GM23338 (cell line): ENCODE measurements around the gene PNPLA7. TPM values are rescaled to one million over a fixed set of nuclear protein-coding genes. Genes with fewer than 3 reads are reported as not detected.
"Not testable (repeated sequence)": the region's sequence is repeated elsewhere in the genome, so short reads cannot be mapped to it uniquely, and the experiment has no call there.

ENCODE experiments used
- ATAC-seq: fragments of 200-7000 bp; cut with Tn5 transposase; 3 replicates; pipeline ENCODE4 v1.9.1; 2020
- DNase-seq: peaks from one replicate; pipeline ENCODE4 v3.0.0-alpha.2; 2015; ENCODE audit warnings: low spot score
- H2AFZ ChIP-seq: fragments of 200-600 bp; sonication (generic); 2 replicates; pipeline ENCODE4 v1.8.0; 2016; ENCODE audit warnings: antibody characterized with exemption, mild to moderate bottlenecking, moderate library complexity
- H3F3A ChIP-seq: fragments of 200-600 bp; sonication (generic); replicated peaks from 2 replicates; pipeline ENCODE4 v1.8.0; 2017; ENCODE audit warnings: antibody characterized with exemption, mixed run types, low read depth
- H3K27ac ChIP-seq: fragments of 200-600 bp; sonication (generic); 2 replicates; pipeline ENCODE4 v1.6.1; 2016; ENCODE audit warnings: low read depth
- H3K27me3 ChIP-seq: fragments of 200-600 bp; sonication (generic); 2 replicates; pipeline ENCODE4 v1.8.0; 2016; ENCODE audit warnings: mild to moderate bottlenecking, mixed run types, moderate library complexity; ENCODE audit not compliant: insufficient read depth
- H3K36me3 ChIP-seq: fragments of 200-600 bp; sonication (generic); 2 replicates; pipeline ENCODE4 v1.8.0; 2016; ENCODE audit warnings: mild to moderate bottlenecking; ENCODE audit not compliant: insufficient read depth
- H3K4me1 ChIP-seq: fragments of 200-600 bp; sonication (generic); 2 replicates; pipeline ENCODE4 v1.8.0; 2016; ENCODE audit warnings: mild to moderate bottlenecking, moderate library complexity; ENCODE audit not compliant: insufficient read depth
- H3K4me2 ChIP-seq: fragments of 200-600 bp; sonication (generic); 2 replicates; pipeline ENCODE4 v1.7.1; 2017; ENCODE audit warnings: mixed run types
- H3K4me3 ChIP-seq: fragments of 200-600 bp; sonication (generic); 2 replicates; pipeline ENCODE4 v1.6.1; 2016; ENCODE audit warnings: mixed run types
- H3K79me2 ChIP-seq: fragments of 200-600 bp; sonication (generic); replicated peaks from 2 replicates; pipeline ENCODE4 v1.8.0; 2017; ENCODE audit warnings: mild to moderate bottlenecking; ENCODE audit not compliant: insufficient read depth
- H3K9me2 ChIP-seq: fragments of 200-600 bp; sonication (generic); 2 replicates; pipeline ENCODE4 v1.8.0; 2017; ENCODE audit not compliant: insufficient read depth
- H4K20me1 ChIP-seq: fragments of 200-600 bp; sonication (generic); replicated peaks from 2 replicates; pipeline ENCODE4 v1.8.0; 2017; ENCODE audit warnings: mild to moderate bottlenecking; ENCODE audit not compliant: insufficient read depth
- H3K27ac Mint-ChIP-seq: 2 replicates; pipeline ENCODE4 v1.8.0; 2020; ENCODE audit warnings: inconsistent platforms, mild to moderate bottlenecking, moderate library complexity, mixed read lengths
- H3K27me3 Mint-ChIP-seq: 3 replicates; pipeline ENCODE4 v1.8.0; 2022; ENCODE audit warnings: low read depth, mild to moderate bottlenecking, moderate library complexity, mixed read lengths, inconsistent platforms; ENCODE audit not compliant: insufficient read depth, poor library complexity
- H3K36me3 Mint-ChIP-seq: 3 replicates; pipeline ENCODE4 v1.8.0; 2021; ENCODE audit warnings: low read depth, mild to moderate bottlenecking, inconsistent platforms, moderate library complexity, mixed read lengths
- H3K4me1 Mint-ChIP-seq: 3 replicates; pipeline ENCODE4 v1.8.0; 2020; ENCODE audit warnings: mild to moderate bottlenecking, inconsistent platforms, mixed read lengths
- H3K4me3 Mint-ChIP-seq: 3 replicates; pipeline ENCODE4 v1.8.0; 2021; ENCODE audit warnings: moderate library complexity, mild to moderate bottlenecking, inconsistent platforms, mixed read lengths
- H3K9me3 Mint-ChIP-seq: 3 replicates; pipeline ENCODE4 v1.8.0; 2020; ENCODE audit warnings: moderate library complexity, mild to moderate bottlenecking, inconsistent platforms, mixed read lengths
- EZH2phosphoT487 ChIP-seq: fragments of 200-600 bp; sonication (generic); IDR thresholded peaks from one replicate; pipeline ENCODE4 v1.8.1; 2018; ENCODE audit warnings: antibody characterized with exemption; ENCODE audit not compliant: unreplicated experiment
- JUNB ChIP-seq: IDR thresholded peaks from one replicate; pipeline ENCODE4 v1.6.1; 2016; ENCODE audit warnings: antibody characterized with exemption; ENCODE audit not compliant: unreplicated experiment
- STAT1 ChIP-seq: IDR thresholded peaks from one replicate; pipeline ENCODE4 v1.6.1; 2016; ENCODE audit warnings: antibody characterized with exemption; ENCODE audit not compliant: unreplicated experiment
- ZNF114 ChIP-seq: fragments of 250-450 bp; sonication (Bioruptor Pico); IDR thresholded peaks from 2 replicates; pipeline ENCODE4 v1.5.0; 2020; ENCODE audit warnings: mild to moderate bottlenecking, moderate library complexity
- polyA plus RNA-seq: library from polyadenylated mRNA; unstranded; fragments of >200 nt; fragmentation: Nextera tagmentation; extraction: Ambion mirVana; gene quantifications from 2 replicates; pipeline ENCODE4 v1.2.1, GENCODE V29; 2016
- total RNA-seq: library from RNA; depleted of rRNA; stranded (reverse); fragments of >200 nt; shearing (Covaris generic); gene quantifications from 2 replicates; pipeline ENCODE4 v1.2.3, GENCODE V29; 2014
- TF ChIP-seq, protein P1 (sequence below), 2 experiments: fragments of 200-600 bp in 1 of 2; sonication (generic) in 1 of 2; conservative IDR thresholded peaks; 2 replicates each; pipeline versions ENCODE4 v1.5.1 to v1.6.1; 2016 to 2017; ENCODE audit warnings: antibody characterized with exemption in 2 of 2, low read depth in 2 of 2, mild to moderate bottlenecking in 2 of 2, moderate library complexity in 1 of 2
- TF ChIP-seq, protein P2 (sequence below): IDR thresholded peaks from 2 replicates; pipeline ENCODE4 v1.6.1; 2016; ENCODE audit warnings: antibody characterized with exemption

The PNPLA7 gene
- total and polyA plus RNA-seq, 2 experiments from 2014 or later = 0.45 to 0.80 TPM

DNA sequence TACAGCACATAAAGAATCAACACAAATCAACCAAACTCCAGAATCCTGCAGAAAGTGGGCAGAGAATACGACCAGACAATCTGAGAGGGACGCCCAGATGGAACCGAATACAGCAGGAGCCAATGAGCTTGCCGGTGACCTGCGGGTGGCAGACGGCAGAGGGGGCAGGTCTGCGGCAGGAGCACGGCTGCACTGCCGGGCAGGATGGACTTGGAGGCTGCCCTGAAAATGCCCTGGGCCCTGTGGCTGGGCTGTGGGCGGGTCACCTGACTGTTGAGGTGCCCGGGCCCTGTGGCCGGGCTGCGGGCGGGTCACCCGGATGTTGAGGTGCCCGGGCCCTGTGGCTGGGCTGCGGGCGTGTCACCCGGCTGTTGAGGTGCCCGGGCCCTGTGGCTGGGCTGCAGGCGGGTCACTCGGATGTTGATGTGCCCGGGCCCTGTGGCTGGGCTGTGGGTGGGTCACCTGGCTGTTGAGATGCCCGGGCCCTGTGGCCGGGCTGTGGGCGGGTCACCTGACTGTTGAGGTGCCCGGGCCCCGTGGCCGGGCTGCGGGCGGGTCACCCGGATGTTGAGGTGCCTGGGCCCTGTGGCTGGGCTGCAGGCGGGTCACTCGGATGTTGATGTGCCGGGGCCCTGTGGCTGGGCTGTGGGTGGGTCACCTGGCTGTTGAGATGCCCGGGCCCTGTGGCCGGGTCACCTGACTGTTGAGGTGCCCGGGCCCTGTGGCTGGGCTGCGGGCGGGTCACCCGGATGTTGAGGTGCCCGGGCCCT, 36.2 kb downstream of the PNPLA7 start:
- H3K27ac ChIP-seq, H3K4me3 ChIP-seq, H3K79me2 ChIP-seq, H3F3A ChIP-seq, H3K36me3 ChIP-seq, H3K9me2 ChIP-seq, H2AFZ ChIP-seq, H3K4me2 ChIP-seq, DNase-seq, H3K4me1 Mint-ChIP-seq, H3K27me3 ChIP-seq, H3K27ac Mint-ChIP-seq, H4K20me1 ChIP-seq, H3K36me3 Mint-ChIP-seq, H3K4me1 ChIP-seq, H3K4me3 Mint-ChIP-seq, ATAC-seq: not testable (repeated sequence)
- Mint-ChIP-seq H3K27me3 (peaks cover 11% of the 10 kb centered on the region), H3K9me3 (peaks cover 27% of the 10 kb centered on the region)

DNA sequence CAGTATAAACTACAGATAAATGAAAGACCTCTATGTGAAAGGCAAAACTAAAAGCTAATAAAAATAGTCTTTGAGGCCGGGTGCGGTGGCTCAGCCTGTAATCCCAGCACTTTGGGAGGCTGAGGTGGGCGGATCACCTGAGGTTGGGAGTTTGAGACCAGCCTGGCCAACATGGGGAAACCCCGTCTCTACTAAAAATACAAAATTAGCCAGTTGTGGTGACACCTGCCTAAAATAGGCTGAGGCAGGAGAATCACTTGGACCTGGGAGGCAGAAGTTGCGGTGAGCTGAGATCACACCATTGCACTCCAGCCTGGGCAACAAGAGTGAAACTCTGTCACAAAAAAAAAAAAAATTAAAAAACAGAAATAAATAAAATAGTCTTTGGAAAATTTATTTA, 37.1 kb downstream of the PNPLA7 start:
- not testable (repeated sequence) for H3K4me2 ChIP-seq, H3K27ac ChIP-seq, H3K4me3 ChIP-seq, H3K27ac Mint-ChIP-seq, H3K4me3 Mint-ChIP-seq, H3K36me3 ChIP-seq, DNase-seq, H3K36me3 Mint-ChIP-seq, H3K27me3 ChIP-seq, H3K4me1 Mint-ChIP-seq, H4K20me1 ChIP-seq, H3F3A ChIP-seq, H3K9me2 ChIP-seq, H3K4me1 ChIP-seq, H2AFZ ChIP-seq, H3K79me2 ChIP-seq, ATAC-seq
- Mint-ChIP-seq H3K27me3 (peaks cover 11% of the 10 kb centered on the region), H3K9me3 (peaks cover 33% of the 10 kb centered on the region)

DNA sequence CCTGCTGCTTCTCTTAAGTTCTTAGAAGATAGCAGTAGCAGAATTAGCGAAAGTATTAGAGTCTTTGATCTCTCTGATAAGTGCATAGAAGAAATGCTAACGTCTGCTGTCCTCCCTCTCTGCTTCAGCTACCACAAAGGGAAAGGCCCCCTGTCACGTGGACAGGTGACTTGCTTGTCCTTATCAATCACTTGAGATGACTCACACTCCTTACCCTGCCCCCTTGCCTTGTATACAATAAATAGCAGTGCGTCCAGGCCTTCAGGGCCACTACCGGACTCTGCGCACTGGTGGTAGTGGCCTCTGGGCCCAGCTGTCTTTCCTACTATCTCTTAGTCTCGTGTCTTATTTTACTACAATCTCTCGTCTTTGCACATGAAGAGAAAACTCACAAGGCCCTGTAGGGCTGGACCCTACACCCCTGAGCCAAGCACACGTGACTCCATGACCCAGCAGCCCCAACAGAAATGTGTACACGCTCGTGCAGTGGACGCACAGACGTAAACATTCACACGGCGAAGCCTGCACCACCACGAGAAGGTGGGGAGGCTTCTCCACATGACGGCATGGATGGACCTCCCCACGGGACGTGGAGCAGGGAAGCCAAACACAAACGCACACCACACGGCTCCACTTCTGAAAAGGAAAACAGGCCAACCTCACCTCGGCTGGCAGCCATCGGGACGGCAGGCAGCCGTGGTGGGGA, 38.3 kb downstream of the PNPLA7 start:
- peaks cover 2% of the 10 kb centered on the region; the same call in 1 of the 3 replicates for H3K4me1 Mint-ChIP-seq
- no peak overlapping the region for H2AFZ ChIP-seq
- H4K20me1 ChIP-seq = no peaks in the 10 kb centered on the region
- H3K4me1 ChIP-seq = no peaks in the 10 kb centered on the region
- H3F3A ChIP-seq = no peaks in the 10 kb centered on the region
- H3K27ac ChIP-seq = no peak overlapping the region
- H3K4me3 ChIP-seq = no peak overlapping the region
- H3K27me3 ChIP-seq = no peaks in the 10 kb centered on the region
- H3K79me2 ChIP-seq = no peaks in the 10 kb centered on the region
- peaks cover 7% of the 10 kb centered on the region; the same call in 1 of the 3 replicates for H3K36me3 Mint-ChIP-seq
- TF ChIP-seq, protein P1, sequence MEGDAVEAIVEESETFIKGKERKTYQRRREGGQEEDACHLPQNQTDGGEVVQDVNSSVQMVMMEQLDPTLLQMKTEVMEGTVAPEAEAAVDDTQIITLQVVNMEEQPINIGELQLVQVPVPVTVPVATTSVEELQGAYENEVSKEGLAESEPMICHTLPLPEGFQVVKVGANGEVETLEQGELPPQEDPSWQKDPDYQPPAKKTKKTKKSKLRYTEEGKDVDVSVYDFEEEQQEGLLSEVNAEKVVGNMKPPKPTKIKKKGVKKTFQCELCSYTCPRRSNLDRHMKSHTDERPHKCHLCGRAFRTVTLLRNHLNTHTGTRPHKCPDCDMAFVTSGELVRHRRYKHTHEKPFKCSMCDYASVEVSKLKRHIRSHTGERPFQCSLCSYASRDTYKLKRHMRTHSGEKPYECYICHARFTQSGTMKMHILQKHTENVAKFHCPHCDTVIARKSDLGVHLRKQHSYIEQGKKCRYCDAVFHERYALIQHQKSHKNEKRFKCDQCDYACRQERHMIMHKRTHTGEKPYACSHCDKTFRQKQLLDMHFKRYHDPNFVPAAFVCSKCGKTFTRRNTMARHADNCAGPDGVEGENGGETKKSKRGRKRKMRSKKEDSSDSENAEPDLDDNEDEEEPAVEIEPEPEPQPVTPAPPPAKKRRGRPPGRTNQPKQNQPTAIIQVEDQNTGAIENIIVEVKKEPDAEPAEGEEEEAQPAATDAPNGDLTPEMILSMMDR (conservative IDR thresholded peaks at IDR 0.05; ENCODE audit: low read depth in 2 of 2) = no peak
- TF ChIP-seq EZH2phosphoT487 (no peak), STAT1 (no peak), JUNB (no peak), ZNF114 (no peak)
- TF ChIP-seq, protein P2, sequence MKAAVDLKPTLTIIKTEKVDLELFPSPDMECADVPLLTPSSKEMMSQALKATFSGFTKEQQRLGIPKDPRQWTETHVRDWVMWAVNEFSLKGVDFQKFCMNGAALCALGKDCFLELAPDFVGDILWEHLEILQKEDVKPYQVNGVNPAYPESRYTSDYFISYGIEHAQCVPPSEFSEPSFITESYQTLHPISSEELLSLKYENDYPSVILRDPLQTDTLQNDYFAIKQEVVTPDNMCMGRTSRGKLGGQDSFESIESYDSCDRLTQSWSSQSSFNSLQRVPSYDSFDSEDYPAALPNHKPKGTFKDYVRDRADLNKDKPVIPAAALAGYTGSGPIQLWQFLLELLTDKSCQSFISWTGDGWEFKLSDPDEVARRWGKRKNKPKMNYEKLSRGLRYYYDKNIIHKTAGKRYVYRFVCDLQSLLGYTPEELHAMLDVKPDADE = no peak
- H3K27me3 Mint-ChIP-seq = peaks cover 11% of the 10 kb centered on the region
- H3K36me3 ChIP-seq = no peaks in the 10 kb centered on the region
- H3K9me3 Mint-ChIP-seq = peaks cover 42% of the 10 kb centered on the region
- no peak for ATAC-seq
- no peak for DNase-seq
- H3K27ac Mint-ChIP-seq = no peak overlapping the region
- H3K4me3 Mint-ChIP-seq = no peak overlapping the region; the same call in 2 of the 3 replicates
- H3K9me2 ChIP-seq = no peaks in the 10 kb centered on the region
- H3K4me2 ChIP-seq = no peak overlapping the region

DNA sequence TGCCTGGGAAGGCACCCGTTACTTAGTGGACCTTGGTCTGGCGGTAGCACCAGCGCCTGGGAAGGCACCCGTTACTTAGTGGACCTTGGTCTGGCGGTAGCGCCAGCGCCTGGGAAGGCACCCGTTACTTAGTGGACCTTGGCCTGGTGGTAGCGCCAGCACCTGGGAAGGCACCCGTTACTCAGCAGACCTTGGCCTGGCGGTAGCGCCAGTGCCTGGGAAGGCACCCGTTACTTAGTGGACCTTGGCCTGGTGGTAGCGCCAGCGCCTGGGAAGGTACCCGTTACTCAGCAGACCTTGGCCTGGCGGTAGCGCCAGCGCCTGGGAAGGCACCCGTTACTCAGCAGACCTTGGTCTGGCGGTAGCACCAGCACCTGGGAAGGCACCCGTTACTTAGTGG, 39.1 kb downstream of the PNPLA7 start:
- H4K20me1 ChIP-seq, ATAC-seq, H2AFZ ChIP-seq, H3K4me1 Mint-ChIP-seq, H3K27ac Mint-ChIP-seq, H3K4me1 ChIP-seq, H3K4me3 Mint-ChIP-seq, H3K36me3 ChIP-seq, DNase-seq, H3K36me3 Mint-ChIP-seq, H3F3A ChIP-seq, H3K79me2 ChIP-seq, H3K27ac ChIP-seq, H3K4me3 ChIP-seq, H3K27me3 ChIP-seq, H3K4me2 ChIP-seq, H3K9me2 ChIP-seq: not testable (repeated sequence)
- Mint-ChIP-seq H3K9me3 (peaks cover 50% of the 10 kb centered on the region), H3K27me3 (peaks cover 11% of the 10 kb centered on the region)
